ENCODE data around the gene PKHD1. TPM values are rescaled to one million over a fixed set of nuclear protein-coding genes. Genes with fewer than 3 reads are reported as not detected.

PKHD1 gene
- total and polyA plus RNA-seq, 2 of the 8 experiments (the other 6 are each of a cell fraction or from before 2014, with no cell fraction given), result 0.06 to 0.09 TPM

GRCh38 chr6:52115145-52115741 lies 27.8 kb upstream of the PKHD1 start:
- H3K23me2 ChIP-seq (ENCODE audit: low read depth, low read length), result no peaks in the 10 kb centered on the region; the same call in 1 of the 2 replicates
- no peak overlapping the region for H2BK5ac ChIP-seq (ENCODE audit: low read depth, low read length)
- no peak overlapping the region for H3K4ac ChIP-seq (replicated peaks; ENCODE audit: insufficient read length, low read depth, low read length)
- DNase-seq (ENCODE audit: low read depth in 1 of 2, low spot score in 2 of 2) (no peak), FAIRE-seq (no peak)
- H4K91ac ChIP-seq (replicated peaks; ENCODE audit: insufficient read length, low read length), result no peak overlapping the region
- H2BK120ac ChIP-seq (replicated peaks; ENCODE audit: low read depth, low read length), result no peak overlapping the region
- H3K27ac ChIP-seq (ENCODE audit: low read depth, low read length), result no peak overlapping the region
- POLR2A ChIA-PET (ENCODE audit: partially characterized antibody), result no interaction called here
- no peaks in the 10 kb centered on the region for H4K20me1 ChIP-seq (replicated peaks in 1 of 2; ENCODE audit: control insufficient read depth in 1 of 2, insufficient read depth in 2 of 2, low read length in 2 of 2)
- CTCF ChIA-PET (ENCODE audit: partially characterized antibody), result interaction anchor here (0.6 to 1.8 kb wide), 5 partner anchors 10 to 65 kb away, joined by 3 to 5 read pairs (median 4); no protein-coding TSS in a partner anchor
- WGBS, 2 experiments (ENCODE audit: extremely low coverage in 1 of 2, insufficient coverage in 1 of 2, insufficient read length in 1 of 2, insufficient replicate concordance in 2 of 2, low coverage in 1 of 2, low lambda C conversion rate in 2 of 2, missing lambda C conversion rate in 1 of 2), result 90% methylated on average over 3 of the region's 3 CpGs; no CpG with 5 or more reads in 1 of the 2 experiments
- H2BK15ac ChIP-seq (ENCODE audit: low read length), result no peak overlapping the region
- H3K4me3 ChIP-seq (ENCODE audit: extremely low read depth in 1 of 4, insufficient read depth in 2 of 4, low read depth in 3 of 4, low read length in 4 of 4), result no peak overlapping the region
- no peaks in the 10 kb centered on the region; a peak in 2 of 8 replicates for H3K36me3 ChIP-seq (ENCODE audit: control insufficient read depth in 2 of 4, insufficient read depth in 4 of 4, low read length in 3 of 4)
- no peaks in the 10 kb centered on the region for H3K79me2 ChIP-seq (ENCODE audit: control insufficient read depth in 1 of 2, insufficient read depth in 2 of 2, low read length in 2 of 2)
- H3K56ac ChIP-seq (replicated peaks; ENCODE audit: insufficient read length, low read depth, low read length), result no peak overlapping the region
- H3K9me3 ChIP-seq (ENCODE audit: insufficient read depth in 2 of 2, low read depth in 1 of 2, low read length in 1 of 2), result peaks cover 3 to 9% of the 10 kb centered on the region in 2 experiments; a peak in 1 of 4 replicates
- no peak overlapping the region for H3K23ac ChIP-seq (ENCODE audit: insufficient read length)
- no peak overlapping the region for H3K18ac ChIP-seq (ENCODE audit: extremely low read depth, low read length)
- no peak overlapping the region for H2BK20ac ChIP-seq (ENCODE audit: low read length)
- H2AK5ac ChIP-seq (ENCODE audit: low read depth, low read length), result no peak overlapping the region
- no peak overlapping the region for H3K4me2 ChIP-seq (ENCODE audit: insufficient read depth in 1 of 2, low read depth in 2 of 2, low read length in 2 of 2)
- H3K79me1 ChIP-seq (ENCODE audit: low read depth, low read length), result no peaks in the 10 kb centered on the region
- H3K27me3 ChIP-seq (replicated peaks in 1 of 4; ENCODE audit: control insufficient read depth in 3 of 4, extremely low read depth in 1 of 4, insufficient read depth in 3 of 4, low read length in 3 of 4), result no peaks in the 10 kb centered on the region
- no peak overlapping the region for H3K9ac ChIP-seq (replicated peaks in 1 of 4; ENCODE audit: extremely low read depth in 1 of 4, low read depth in 3 of 4, low read length in 3 of 4)
- no peak overlapping the region for H4K5ac ChIP-seq (ENCODE audit: insufficient read length, low read depth, low read length)
- H3K4me1 ChIP-seq (replicated peaks in 1 of 4; ENCODE audit: control insufficient read depth in 3 of 4, insufficient read depth in 4 of 4, low read length in 3 of 4), result no peaks in the 10 kb centered on the region
- no peak overlapping the region for H2BK12ac ChIP-seq (ENCODE audit: low read depth, low read length)
- no peak overlapping the region for H3K14ac ChIP-seq (ENCODE audit: insufficient read length)
- H2AFZ ChIP-seq (ENCODE audit: low read length), result no peak overlapping the region; the same call in 1 of the 2 replicates
- H4K8ac ChIP-seq (ENCODE audit: extremely low read depth, insufficient read depth, low read length), result no peak overlapping the region
- TF ChIP-seq HDAC2 (IDR thresholded peaks at IDR 0.05; ENCODE audit: borderline replicate concordance in 1 of 2, low read depth in 2 of 2, low read length in 2 of 2), result no peak
- no peak for TF ChIP-seq SP4 (IDR thresholded peaks at IDR 0.05; ENCODE audit: low read length)
- no peak for TF ChIP-seq EZH2 (IDR thresholded peaks at IDR 0.05; ENCODE audit: low read depth, low read length, severe bottlenecking)
- no peak for TF ChIP-seq CEBPB (IDR thresholded peaks at IDR 0.05; ENCODE audit: low read depth, low read length)
- TF ChIP-seq SP1 (IDR thresholded peaks at IDR 0.05; ENCODE audit: low read depth, low read length), result no peak
- no peak for TF ChIP-seq TBP (IDR thresholded peaks at IDR 0.05; ENCODE audit: low read depth, low read length)
- TF ChIP-seq KDM5A (IDR thresholded peaks at IDR 0.05; ENCODE audit: low read length), result no peak
- TF ChIP-seq POU5F1 (IDR thresholded peaks at IDR 0.05; ENCODE audit: low read depth, low read length), result no peak
- no peak for TF ChIP-seq MAX (IDR thresholded peaks at IDR 0.05)
- no peak for TF ChIP-seq RBBP5 (IDR thresholded peaks at IDR 0.05; ENCODE audit: borderline replicate concordance, low read depth, low read length)
- no peak for TF ChIP-seq CTCF (IDR thresholded peaks at IDR 0.05; ENCODE audit: control extremely low read depth in 1 of 3, insufficient read depth in 1 of 3, low read depth in 1 of 3, low read length in 3 of 3)

Measured in H1 (cell line).